NCI-H774 (cell line): ENCODE data around the gene LAMTOR2.

ENCODE experiments used
- DNase-seq: peaks from one replicate; lab custom pipeline; 2025; lab: John Stamatoyannopoulos, UW

LAMTOR2 gene

GRCh38 chr1:156076609-156077429 lies 22.2 kb downstream of the LAMTOR2 start:
- no peak for DNase-seq

GRCh38 chr1:156077430-156077760 lies 22.8 kb downstream of the LAMTOR2 start:
- no peak for DNase-seq

GRCh38 chr1:156078728-156079127 lies 24.1 kb downstream of the LAMTOR2 start:
- no peak for DNase-seq

GRCh38 chr1:156079762-156080161 lies 25.2 kb downstream of the LAMTOR2 start:
- no peak for DNase-seq

- DNase-seq: no peak
These were observed 25.8 kb downstream of the LAMTOR2 start for GRCh38 chr1:156080241-156080862.

- no peak for DNase-seq
These were observed 26.2 kb downstream of the LAMTOR2 start for GRCh38 chr1:156080863-156081179.

GRCh38 chr1:156081180-156081916 lies 26.8 kb downstream of the LAMTOR2 start:
- no peak for DNase-seq

- DNase-seq: no peak
These were observed 27.3 kb downstream of the LAMTOR2 start for GRCh38 chr1:156081917-156082308.

GRCh38 chr1:156082309-156083091 lies 27.9 kb downstream of the LAMTOR2 start, which contains the start of gene MEX3A:
MEX3A (minus strand) TSS chr1:156082465; CDS start chr1:156081998, 467 bp downstream.
- peak; percentile 74 for DNase-seq

- no peak for DNase-seq
These were observed 29.5 kb downstream of the LAMTOR2 start for GRCh38 chr1:156083800-156084790.

GRCh38 chr1:156086256-156086662 lies 31.7 kb downstream of the LAMTOR2 start:
- DNase-seq: no peak

GRCh38 chr1:156089704-156090103 lies 35.1 kb downstream of the LAMTOR2 start:
- DNase-seq: no peak

- DNase-seq: no peak
These were observed 35.7 kb downstream of the LAMTOR2 start for GRCh38 chr1:156090138-156090839.

- DNase-seq: peak; percentile 75
These were observed 36.2 kb downstream of the LAMTOR2 start for GRCh38 chr1:156090840-156091188.

- no peak for DNase-seq
These were observed 37.0 kb downstream of the LAMTOR2 start for GRCh38 chr1:156091610-156092009.

- DNase-seq: no peak
These were observed 41.4 kb downstream of the LAMTOR2 start for GRCh38 chr1:156095906-156096508.

- DNase-seq: peak; percentile 60
These were observed 42.2 kb downstream of the LAMTOR2 start for GRCh38 chr1:156096640-156097391.

GRCh38 chr1:156097499-156098178 lies 43.1 kb downstream of the LAMTOR2 start:
- DNase-seq: no peak

GRCh38 chr1:156098784-156099183 lies 44.2 kb downstream of the LAMTOR2 start:
- DNase-seq: no peak
